GM12878 (cell line): ENCODE measurements around the gene LY6G6D. TPM values are rescaled to one million over a fixed set of nuclear protein-coding genes. Genes with fewer than 3 reads are reported as not detected.

ENCODE experiments used
- ATF2 ChIP-seq: IDR thresholded peaks from 2 replicates; pipeline ENCODE4 v1.6.1; 2012; ENCODE audit warnings: low read length, inconsistent platforms
- ATF3 ChIP-seq: IDR thresholded peaks from 2 replicates; pipeline ENCODE4 v1.6.1; 2011; ENCODE audit warnings: low read depth, mild to moderate bottlenecking, low read length, moderate library complexity, borderline replicate concordance; ENCODE audit errors: extremely low read depth
- BCL11A ChIP-seq: IDR thresholded peaks from 2 replicates; pipeline ENCODE4 v1.6.1; 2011; ENCODE audit warnings: low read depth, low read length
- BHLHE40 ChIP-seq, 2 experiments: fragments of 450-650 bp in 1 of 2; IDR thresholded peaks; 2 replicates each; pipeline ENCODE4 v1.6.1; 2011 to 2017; ENCODE audit warnings: low read depth in 2 of 2, borderline replicate concordance in 1 of 2, improper control_type of control experiment in 1 of 2, low read length in 1 of 2, mild to moderate bottlenecking in 1 of 2
- BMI1 ChIP-seq: fragments of 450-650 bp; IDR thresholded peaks from 2 replicates; pipeline ENCODE4 v1.6.1; 2016; ENCODE audit warnings: mild to moderate bottlenecking, moderate library complexity, borderline replicate concordance
- CREM ChIP-seq: IDR thresholded peaks from 2 replicates; pipeline ENCODE4 v1.6.1; 2014; ENCODE audit warnings: antibody characterized with exemption, low read depth
- ESRRA ChIP-seq: IDR thresholded peaks from 2 replicates; pipeline ENCODE4 v1.6.1; 2012; ENCODE audit warnings: mild to moderate bottlenecking, low read length, improper control_type of control experiment
- FOXK2 ChIP-seq: fragments of 450-650 bp; IDR thresholded peaks from 2 replicates; pipeline ENCODE4 v1.6.1; 2017; ENCODE audit warnings: mild to moderate bottlenecking, moderate library complexity
- GATAD2B ChIP-seq: fragments of 450-650 bp; conservative IDR thresholded peaks from 2 replicates; pipeline ENCODE4 v1.6.1; 2017; ENCODE audit warnings: low read depth, mild to moderate bottlenecking, moderate library complexity
- HDAC2 ChIP-seq: fragments of 200-600 bp; sonication (generic); IDR thresholded peaks from 2 replicates; pipeline ENCODE4 v1.6.1; 2017
- HDAC6 ChIP-seq: fragments of 200-600 bp; sonication (generic); IDR thresholded peaks from one replicate; pipeline ENCODE4 v1.8.0; 2017; ENCODE audit warnings: antibody characterized with exemption; ENCODE audit not compliant: unreplicated experiment
- HSF1 ChIP-seq: fragments of 150-350 bp; IDR thresholded peaks from 2 replicates; pipeline ENCODE4 v1.6.1; 2014; ENCODE audit warnings: mild to moderate bottlenecking, low read depth, low read length
- MTA2 ChIP-seq: fragments of 450-650 bp; IDR thresholded peaks from 2 replicates; pipeline ENCODE4 v1.6.1; 2016; ENCODE audit warnings: low read depth, mild to moderate bottlenecking, moderate library complexity
- MYB ChIP-seq: fragments of 150-350 bp; IDR thresholded peaks from 2 replicates; pipeline ENCODE4 v1.6.1; 2014; ENCODE audit warnings: mild to moderate bottlenecking, low read depth, low read length, borderline replicate concordance
- NR2F1 ChIP-seq: fragments of 450-650 bp; conservative IDR thresholded peaks from 2 replicates; pipeline ENCODE4 v1.6.1; 2017; ENCODE audit warnings: mild to moderate bottlenecking
- RAD21 ChIP-seq: IDR thresholded peaks from 2 replicates; pipeline ENCODE4 v1.6.1; 2011; ENCODE audit warnings: mild to moderate bottlenecking, low read depth, low read length, moderate library complexity; ENCODE audit not compliant: insufficient read depth
- RAD51 ChIP-seq: fragments of 450-650 bp; IDR thresholded peaks from 2 replicates; pipeline ENCODE4 v1.6.1; 2016; ENCODE audit warnings: moderate library complexity, mild to moderate bottlenecking, inconsistent platforms
- RB1 ChIP-seq: fragments of 450-650 bp; formaldehyde crosslinking; IDR thresholded peaks from 2 replicates; pipeline ENCODE4 v1.6.1; 2017; ENCODE audit warnings: mild to moderate bottlenecking, borderline replicate concordance
- RBBP5 ChIP-seq: fragments of 200-600 bp; sonication (generic); conservative IDR thresholded peaks from 2 replicates; pipeline ENCODE4 v1.6.1; 2016
- RELB ChIP-seq: fragments of 450-650 bp; IDR thresholded peaks from 2 replicates; pipeline ENCODE4 v1.6.1; 2017; ENCODE audit warnings: low read depth, mild to moderate bottlenecking, moderate library complexity
- YBX1 ChIP-seq: fragments of 450-650 bp; IDR thresholded peaks from 2 replicates; pipeline ENCODE4 v1.6.1; 2016; ENCODE audit warnings: antibody characterized with exemption
- ZNF207 ChIP-seq: fragments of 450-650 bp; IDR thresholded peaks from 2 replicates; pipeline ENCODE4 v1.6.1; 2014; ENCODE audit warnings: antibody characterized with exemption, mild to moderate bottlenecking, borderline replicate concordance
- ZNF592 ChIP-seq: fragments of 450-650 bp; IDR thresholded peaks from 2 replicates; pipeline ENCODE4 v1.6.1; 2017; ENCODE audit warnings: mild to moderate bottlenecking, moderate library complexity
- polyA plus RNA-seq, 11 experiments: library from polyadenylated mRNA; depleted of rRNA in 4 of 11; unstranded in 6 of 11; stranded (reverse) in 5 of 11; fragments of >200 nt; fragmentation: Nextera tagmentation in 4 of 11; fragmentation: Illumina TruSeq in 1 of 11; extraction: Ambion mirVana in 4 of 11; extraction: Trizol in 1 of 11; gene quantifications; 1 replicate in 1 of 11; 2 replicates in 10 of 11; pipeline versions ENCODE4 v1.2.1 to v1.2.3, GENCODE V29; 2011 to 2016; ENCODE audit warnings: inconsistent platforms in 2 of 11, missing spikeins in 2 of 11, low read depth in 1 of 11
- total RNA-seq, 4 experiments: library from RNA; depleted of rRNA in 3 of 4; stranded (reverse); fragments of >200 nt in 3 of 4; fragmentation: Illumina TruSeq in 1 of 4; extraction: Trizol in 1 of 4; gene quantifications; 2 replicates each; pipeline versions ENCODE4 v1.2.1 to v1.2.3, GENCODE V29; 2013 to 2021

LY6G6D gene
- total and polyA plus RNA-seq, 10 of the 15 experiments (the other 5 are each of a cell fraction or from before 2014, with no cell fraction given), result not detected

GRCh38 chr6:31729515-31729978 is 14.4 kb downstream of the LY6G6D start (continued):
- no peak for TF ChIP-seq HSF1
- TF ChIP-seq BMI1, result no peak
- TF ChIP-seq ESRRA, result 0 out of 2 replicates have a peak, but pooled peaks have one; percentile 14
- no peak for TF ChIP-seq MTA2
- no peak for TF ChIP-seq ATF2
- no peak for TF ChIP-seq CREM
- TF ChIP-seq RBBP5, result no peak
- peak; percentile 90 for TF ChIP-seq RAD21
- TF ChIP-seq ZNF592, result no peak
- no peak for TF ChIP-seq HDAC6
- no peak; the same call in 1 of the 2 replicates for TF ChIP-seq NR2F1
- no peak for TF ChIP-seq HDAC2
- no peak for TF ChIP-seq YBX1
- no peak for TF ChIP-seq BCL11A
- no peak for TF ChIP-seq ATF3
- no peak for TF ChIP-seq ZNF207
- TF ChIP-seq BHLHE40 (IDR thresholded peaks at IDR 0.05; ENCODE audit: borderline replicate concordance in 1 of 2, low read depth in 2 of 2, low read length in 1 of 2), result no peak
- no peak; the same call in 1 of the 2 replicates for TF ChIP-seq GATAD2B
- TF ChIP-seq FOXK2, result no peak
- no peak; the same call in 1 of the 2 replicates for TF ChIP-seq RB1
- TF ChIP-seq MYB, result no peak
- TF ChIP-seq RAD51, result no peak
- TF ChIP-seq RELB, result peak; percentile 43; the same call in 1 of the 2 replicates
